HepG2 (cell line): ENCODE data around the gene CD320. TPM values are rescaled to one million over a fixed set of nuclear protein-coding genes. Genes with fewer than 3 reads are reported as not detected.

Source experiments
- CREB1 ChIP-seq, 2 experiments: fragments of 450-650 bp in 1 of 2; IDR thresholded peaks; 2 replicates each; pipeline ENCODE4 v1.6.1; 2016 to 2017; ENCODE audit warnings: control low read depth in 1 of 2, mild to moderate bottlenecking in 1 of 2, missing compliant biosample characterization in 1 of 2, missing genetic modification characterization in 1 of 2
- ETV6 ChIP-seq: sonication (generic); formaldehyde crosslinking; conservative IDR thresholded peaks from 2 replicates; pipeline ENCODE4 v1.4.0; 2020; ENCODE audit warnings: missing genetic modification reagents
- FOXC1 ChIP-seq: sonication (generic); formaldehyde crosslinking; IDR thresholded peaks from 2 replicates; pipeline ENCODE4 v1.8.0; 2022; ENCODE audit warnings: mild to moderate bottlenecking, missing genetic modification reagents, borderline replicate concordance
- HOXD1 ChIP-seq: sonication (generic); formaldehyde crosslinking; IDR thresholded peaks from 2 replicates; pipeline ENCODE4 v1.5.0; 2020; ENCODE audit warnings: missing genetic modification reagents
- MIER2 ChIP-seq: IDR thresholded peaks from 2 replicates; pipeline ENCODE4 v1.6.1; 2016; ENCODE audit warnings: missing biosample characterization, missing genetic modification reagents
- MIXL1 ChIP-seq: IDR thresholded peaks from 2 replicates; pipeline ENCODE4 v1.6.1; 2016
- RBM22 ChIP-seq: fragments of 200-400 bp; formaldehyde crosslinking; optimal IDR thresholded peaks from 2 replicates; pipeline ENCODE3; 2017; ENCODE audit warnings: mild to moderate bottlenecking, low read length, moderate library complexity
- XRCC5 ChIP-seq: fragments of 200-400 bp; formaldehyde crosslinking; optimal IDR thresholded peaks from 2 replicates; pipeline ENCODE3; 2017; ENCODE audit warnings: mild to moderate bottlenecking, low read length
- ZFP82 ChIP-seq: sonication (generic); formaldehyde crosslinking; IDR thresholded peaks from 2 replicates; pipeline ENCODE4 v1.5.1; 2020; ENCODE audit warnings: mild to moderate bottlenecking, missing genetic modification reagents, borderline replicate concordance
- ZFP90 ChIP-seq: sonication (generic); formaldehyde crosslinking; IDR thresholded peaks from 2 replicates; pipeline ENCODE4 v1.8.0; 2022; ENCODE audit warnings: missing genetic modification reagents, mild to moderate bottlenecking, inconsistent platforms, borderline replicate concordance
- ZMAT3 ChIP-seq: sonication (generic); formaldehyde crosslinking; conservative IDR thresholded peaks from 2 replicates; pipeline ENCODE4 v1.7.0; 2021; ENCODE audit warnings: missing genetic modification reagents
- ZMYM2 ChIP-seq: sonication (generic); formaldehyde crosslinking; IDR thresholded peaks from 2 replicates; pipeline ENCODE4 v1.8.0; 2022; ENCODE audit warnings: mild to moderate bottlenecking, missing genetic modification reagents
- ZNF225 ChIP-seq: sonication (generic); formaldehyde crosslinking; IDR thresholded peaks from 2 replicates; pipeline ENCODE4 v1.4.0; 2020; ENCODE audit warnings: mild to moderate bottlenecking, missing genetic modification reagents
- ZNF235 ChIP-seq: sonication (generic); formaldehyde crosslinking; IDR thresholded peaks from 2 replicates; pipeline ENCODE4 v1.8.1; 2023; ENCODE audit warnings: mild to moderate bottlenecking, missing genetic modification reagents, borderline replicate concordance
- polyA plus RNA-seq, 8 experiments: library from polyadenylated mRNA; depleted of rRNA in 3 of 8; stranded (reverse) in 7 of 8; unstranded in 1 of 8; fragments of >200 nt; fragmentation: Illumina TruSeq in 4 of 8; extraction: Trizol in 4 of 8; gene quantifications; 2 replicates each; pipeline versions ENCODE4 v1.2.1 to v1.2.3, GENCODE V29; 2011 to 2016; ENCODE audit warnings: low read depth in 4 of 8, missing spikeins in 1 of 8, mixed read lengths in 1 of 8; ENCODE audit not compliant: insufficient read depth in 1 of 8
- total RNA-seq, 5 experiments: library from RNA; depleted of rRNA; stranded (reverse); fragments of >200 nt; fragmentation: Illumina TruSeq; extraction: Trizol; gene quantifications; 2 replicates each; pipeline ENCODE4 v1.2.3, GENCODE V29; 2016; ENCODE audit warnings: low read depth in 1 of 5
- TF ChIP-seq, protein P1 (sequence below): IDR thresholded peaks from 2 replicates; pipeline ENCODE4 v1.6.1; 2012; ENCODE audit warnings: low read length, improper control_type of control experiment
- TF ChIP-seq, protein P2 (sequence below): fragments of 450-650 bp; IDR thresholded peaks from 2 replicates; pipeline ENCODE4 v1.6.1; 2017
- TF ChIP-seq, protein P3 (sequence below): IDR thresholded peaks from 2 replicates; pipeline ENCODE4 v1.6.1; 2016; ENCODE audit warnings: low read depth
- TF ChIP-seq, protein P4 (sequence below): sonication (generic); formaldehyde crosslinking; IDR thresholded peaks from 2 replicates; pipeline ENCODE4 v1.4.0; 2020; ENCODE audit warnings: mild to moderate bottlenecking, missing genetic modification reagents

The CD320 gene
- total and polyA plus RNA-seq, 2 of the 13 experiments (the other 11 are each of a cell fraction or from before 2014, with no cell fraction given): 83.1 to 99.9 TPM

DNA sequence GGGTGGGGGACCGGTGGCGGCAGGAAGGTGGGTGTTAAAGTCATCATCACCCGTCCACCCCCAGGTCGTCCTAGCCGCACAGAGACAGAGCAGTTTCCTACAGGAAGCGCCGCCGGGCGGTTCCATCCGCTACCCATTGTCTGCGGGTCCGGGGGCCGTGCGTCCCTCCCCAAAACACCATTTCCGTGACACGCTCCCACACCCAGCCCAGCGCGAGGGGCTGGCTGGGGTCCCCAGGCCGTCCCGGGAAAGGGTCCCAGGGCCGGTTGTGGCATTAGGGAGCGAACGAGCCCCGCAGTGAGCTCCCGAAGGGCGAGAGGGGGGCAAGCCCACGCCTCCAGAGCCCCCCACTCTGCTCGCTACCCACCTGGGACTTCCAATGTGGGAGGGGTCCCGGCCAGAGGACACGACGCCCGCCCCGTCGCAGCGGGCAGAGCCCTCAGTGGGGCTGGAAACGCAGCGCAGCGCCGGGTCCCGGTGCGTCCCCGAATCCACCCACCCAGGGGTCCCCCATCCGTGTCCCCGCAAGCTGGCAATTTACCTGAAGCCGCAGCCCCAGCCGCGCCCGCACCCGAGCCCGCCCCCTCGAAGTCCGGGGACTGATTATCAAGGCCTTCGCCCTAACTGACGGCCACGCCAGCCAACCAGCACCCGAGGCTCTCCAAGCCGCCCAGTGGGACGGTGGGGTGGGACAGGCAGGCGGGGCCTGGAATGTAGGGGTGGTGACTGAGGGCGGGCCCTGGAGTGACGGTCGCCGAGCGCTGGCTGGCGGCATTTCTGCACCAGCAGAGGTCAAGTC, 34.7 kb upstream of the CD320 start, which contains the start of gene KANK3 (continued):
- TF ChIP-seq ZFP90 (CRISPR knock-in tag): no peak
- no peak for TF ChIP-seq FOXC1 (CRISPR knock-in tag)
- no peak for TF ChIP-seq MIER2
- no peak for TF ChIP-seq ZNF225 (CRISPR knock-in tag)
- peak; percentile 41; the same call in 1 of the 2 replicates for TF ChIP-seq ZMAT3
- TF ChIP-seq CREB1 (IDR thresholded peaks at IDR 0.05): peak; percentile 53; the same call in 1 of the 2 replicates
- no peak for TF ChIP-seq CREB1 (CRISPR knock-in tag; IDR thresholded peaks at IDR 0.05)
- no peak for TF ChIP-seq HOXD1
- TF ChIP-seq ETV6 (CRISPR knock-in tag): no peak
- TF ChIP-seq, protein P1, sequence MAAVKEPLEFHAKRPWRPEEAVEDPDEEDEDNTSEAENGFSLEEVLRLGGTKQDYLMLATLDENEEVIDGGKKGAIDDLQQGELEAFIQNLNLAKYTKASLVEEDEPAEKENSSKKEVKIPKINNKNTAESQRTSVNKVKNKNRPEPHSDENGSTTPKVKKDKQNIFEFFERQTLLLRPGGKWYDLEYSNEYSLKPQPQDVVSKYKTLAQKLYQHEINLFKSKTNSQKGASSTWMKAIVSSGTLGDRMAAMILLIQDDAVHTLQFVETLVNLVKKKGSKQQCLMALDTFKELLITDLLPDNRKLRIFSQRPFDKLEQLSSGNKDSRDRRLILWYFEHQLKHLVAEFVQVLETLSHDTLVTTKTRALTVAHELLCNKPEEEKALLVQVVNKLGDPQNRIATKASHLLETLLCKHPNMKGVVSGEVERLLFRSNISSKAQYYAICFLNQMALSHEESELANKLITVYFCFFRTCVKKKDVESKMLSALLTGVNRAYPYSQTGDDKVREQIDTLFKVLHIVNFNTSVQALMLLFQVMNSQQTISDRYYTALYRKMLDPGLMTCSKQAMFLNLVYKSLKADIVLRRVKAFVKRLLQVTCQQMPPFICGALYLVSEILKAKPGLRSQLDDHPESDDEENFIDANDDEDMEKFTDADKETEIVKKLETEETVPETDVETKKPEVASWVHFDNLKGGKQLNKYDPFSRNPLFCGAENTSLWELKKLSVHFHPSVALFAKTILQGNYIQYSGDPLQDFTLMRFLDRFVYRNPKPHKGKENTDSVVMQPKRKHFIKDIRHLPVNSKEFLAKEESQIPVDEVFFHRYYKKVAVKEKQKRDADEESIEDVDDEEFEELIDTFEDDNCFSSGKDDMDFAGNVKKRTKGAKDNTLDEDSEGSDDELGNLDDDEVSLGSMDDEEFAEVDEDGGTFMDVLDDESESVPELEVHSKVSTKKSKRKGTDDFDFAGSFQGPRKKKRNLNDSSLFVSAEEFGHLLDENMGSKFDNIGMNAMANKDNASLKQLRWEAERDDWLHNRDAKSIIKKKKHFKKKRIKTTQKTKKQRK: no peak
- TF ChIP-seq RBM22: no peak
- TF ChIP-seq ZNF235: 0 out of 2 replicates have a peak, but pooled peaks have one; percentile 39
- TF ChIP-seq XRCC5: no peak
- TF ChIP-seq, protein P2, sequence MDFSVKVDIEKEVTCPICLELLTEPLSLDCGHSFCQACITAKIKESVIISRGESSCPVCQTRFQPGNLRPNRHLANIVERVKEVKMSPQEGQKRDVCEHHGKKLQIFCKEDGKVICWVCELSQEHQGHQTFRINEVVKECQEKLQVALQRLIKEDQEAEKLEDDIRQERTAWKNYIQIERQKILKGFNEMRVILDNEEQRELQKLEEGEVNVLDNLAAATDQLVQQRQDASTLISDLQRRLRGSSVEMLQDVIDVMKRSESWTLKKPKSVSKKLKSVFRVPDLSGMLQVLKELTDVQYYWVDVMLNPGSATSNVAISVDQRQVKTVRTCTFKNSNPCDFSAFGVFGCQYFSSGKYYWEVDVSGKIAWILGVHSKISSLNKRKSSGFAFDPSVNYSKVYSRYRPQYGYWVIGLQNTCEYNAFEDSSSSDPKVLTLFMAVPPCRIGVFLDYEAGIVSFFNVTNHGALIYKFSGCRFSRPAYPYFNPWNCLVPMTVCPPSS: no peak
- 0 out of 2 replicates have a peak, but pooled peaks have one; percentile 54 for TF ChIP-seq ZMYM2 (CRISPR knock-in tag)
- no peak for TF ChIP-seq ZFP82 (CRISPR knock-in tag)
- TF ChIP-seq, protein P3, sequence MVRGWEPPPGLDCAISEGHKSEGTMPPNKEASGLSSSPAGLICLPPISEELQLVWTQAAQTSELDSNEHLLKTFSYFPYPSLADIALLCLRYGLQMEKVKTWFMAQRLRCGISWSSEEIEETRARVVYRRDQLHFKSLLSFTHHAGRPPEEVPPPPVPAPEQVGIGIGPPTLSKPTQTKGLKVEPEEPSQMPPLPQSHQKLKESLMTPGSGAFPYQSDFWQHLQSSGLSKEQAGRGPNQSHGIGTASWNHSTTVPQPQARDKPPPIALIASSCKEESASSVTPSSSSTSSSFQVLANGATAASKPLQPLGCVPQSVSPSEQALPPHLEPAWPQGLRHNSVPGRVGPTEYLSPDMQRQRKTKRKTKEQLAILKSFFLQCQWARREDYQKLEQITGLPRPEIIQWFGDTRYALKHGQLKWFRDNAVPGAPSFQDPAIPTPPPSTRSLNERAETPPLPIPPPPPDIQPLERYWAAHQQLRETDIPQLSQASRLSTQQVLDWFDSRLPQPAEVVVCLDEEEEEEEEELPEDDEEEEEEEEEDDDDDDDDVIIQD (CRISPR knock-in tag): no peak
- TF ChIP-seq, protein P4, sequence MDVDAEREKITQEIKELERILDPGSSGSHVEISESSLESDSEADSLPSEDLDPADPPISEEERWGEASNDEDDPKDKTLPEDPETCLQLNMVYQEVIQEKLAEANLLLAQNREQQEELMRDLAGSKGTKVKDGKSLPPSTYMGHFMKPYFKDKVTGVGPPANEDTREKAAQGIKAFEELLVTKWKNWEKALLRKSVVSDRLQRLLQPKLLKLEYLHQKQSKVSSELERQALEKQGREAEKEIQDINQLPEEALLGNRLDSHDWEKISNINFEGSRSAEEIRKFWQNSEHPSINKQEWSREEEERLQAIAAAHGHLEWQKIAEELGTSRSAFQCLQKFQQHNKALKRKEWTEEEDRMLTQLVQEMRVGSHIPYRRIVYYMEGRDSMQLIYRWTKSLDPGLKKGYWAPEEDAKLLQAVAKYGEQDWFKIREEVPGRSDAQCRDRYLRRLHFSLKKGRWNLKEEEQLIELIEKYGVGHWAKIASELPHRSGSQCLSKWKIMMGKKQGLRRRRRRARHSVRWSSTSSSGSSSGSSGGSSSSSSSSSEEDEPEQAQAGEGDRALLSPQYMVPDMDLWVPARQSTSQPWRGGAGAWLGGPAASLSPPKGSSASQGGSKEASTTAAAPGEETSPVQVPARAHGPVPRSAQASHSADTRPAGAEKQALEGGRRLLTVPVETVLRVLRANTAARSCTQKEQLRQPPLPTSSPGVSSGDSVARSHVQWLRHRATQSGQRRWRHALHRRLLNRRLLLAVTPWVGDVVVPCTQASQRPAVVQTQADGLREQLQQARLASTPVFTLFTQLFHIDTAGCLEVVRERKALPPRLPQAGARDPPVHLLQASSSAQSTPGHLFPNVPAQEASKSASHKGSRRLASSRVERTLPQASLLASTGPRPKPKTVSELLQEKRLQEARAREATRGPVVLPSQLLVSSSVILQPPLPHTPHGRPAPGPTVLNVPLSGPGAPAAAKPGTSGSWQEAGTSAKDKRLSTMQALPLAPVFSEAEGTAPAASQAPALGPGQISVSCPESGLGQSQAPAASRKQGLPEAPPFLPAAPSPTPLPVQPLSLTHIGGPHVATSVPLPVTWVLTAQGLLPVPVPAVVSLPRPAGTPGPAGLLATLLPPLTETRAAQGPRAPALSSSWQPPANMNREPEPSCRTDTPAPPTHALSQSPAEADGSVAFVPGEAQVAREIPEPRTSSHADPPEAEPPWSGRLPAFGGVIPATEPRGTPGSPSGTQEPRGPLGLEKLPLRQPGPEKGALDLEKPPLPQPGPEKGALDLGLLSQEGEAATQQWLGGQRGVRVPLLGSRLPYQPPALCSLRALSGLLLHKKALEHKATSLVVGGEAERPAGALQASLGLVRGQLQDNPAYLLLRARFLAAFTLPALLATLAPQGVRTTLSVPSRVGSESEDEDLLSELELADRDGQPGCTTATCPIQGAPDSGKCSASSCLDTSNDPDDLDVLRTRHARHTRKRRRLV: 0 out of 2 replicates have a peak, but pooled peaks have one; percentile 22
- no peak for TF ChIP-seq MIXL1 (CRISPR knock-in tag)
